ENCODE measurements around the gene SPEF1. TPM values are rescaled to one million over a fixed set of nuclear protein-coding genes. Genes with fewer than 3 reads are reported as not detected.

Gene SPEF1
- total RNA-seq, 2 experiments from 2014 or later: not detected

- DNase-seq: no peak
- TF ChIP-seq, protein P1, sequence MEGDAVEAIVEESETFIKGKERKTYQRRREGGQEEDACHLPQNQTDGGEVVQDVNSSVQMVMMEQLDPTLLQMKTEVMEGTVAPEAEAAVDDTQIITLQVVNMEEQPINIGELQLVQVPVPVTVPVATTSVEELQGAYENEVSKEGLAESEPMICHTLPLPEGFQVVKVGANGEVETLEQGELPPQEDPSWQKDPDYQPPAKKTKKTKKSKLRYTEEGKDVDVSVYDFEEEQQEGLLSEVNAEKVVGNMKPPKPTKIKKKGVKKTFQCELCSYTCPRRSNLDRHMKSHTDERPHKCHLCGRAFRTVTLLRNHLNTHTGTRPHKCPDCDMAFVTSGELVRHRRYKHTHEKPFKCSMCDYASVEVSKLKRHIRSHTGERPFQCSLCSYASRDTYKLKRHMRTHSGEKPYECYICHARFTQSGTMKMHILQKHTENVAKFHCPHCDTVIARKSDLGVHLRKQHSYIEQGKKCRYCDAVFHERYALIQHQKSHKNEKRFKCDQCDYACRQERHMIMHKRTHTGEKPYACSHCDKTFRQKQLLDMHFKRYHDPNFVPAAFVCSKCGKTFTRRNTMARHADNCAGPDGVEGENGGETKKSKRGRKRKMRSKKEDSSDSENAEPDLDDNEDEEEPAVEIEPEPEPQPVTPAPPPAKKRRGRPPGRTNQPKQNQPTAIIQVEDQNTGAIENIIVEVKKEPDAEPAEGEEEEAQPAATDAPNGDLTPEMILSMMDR (IDR thresholded peaks at IDR 0.05): no peak
- no peak overlapping the region for H3K4me3 ChIP-seq (ENCODE audit: low read length)
- no peak overlapping the region for H3K27ac ChIP-seq (ENCODE audit: low read depth in 1 of 2, low read length in 2 of 2)
- POLR2A ChIA-PET: interaction anchor here (1.5 kb wide), 1 partner anchor 31 kb away, joined by 3 read pairs; the partner anchor contains the start of gene CDC25B
- peaks cover 44% of the 10 kb centered on the region for H3K36me3 ChIP-seq (ENCODE audit: insufficient read depth, low read length)
- Mint-ChIP-seq H3K27ac (no peak overlapping the region), H3K9me3 (no peaks in the 10 kb centered on the region), H3K36me3 (ENCODE audit: low read depth) (peaks cover 51% of the 10 kb centered on the region), H3K4me1 (ENCODE audit: low read depth) (peaks cover 6% of the 10 kb centered on the region), H3K27me3 (no peaks in the 10 kb centered on the region), H3K4me3 (no peak overlapping the region)
- intact Hi-C loops (cut with DNase I, micrococcal nuclease): no loop called here
- H3K4me1 ChIP-seq (ENCODE audit: insufficient read depth, low read length): peaks cover 3% of the 10 kb centered on the region
- no peaks in the 10 kb centered on the region for H3K27me3 ChIP-seq (ENCODE audit: control insufficient read depth in 1 of 2, insufficient read depth in 2 of 2, low read length in 2 of 2)
- CTCF ChIA-PET: interaction anchor here (1.3 kb wide), 1 partner anchor 28 kb away, joined by 3 read pairs; no protein-coding TSS in a partner anchor
- no peak for ATAC-seq (ENCODE audit: poor library complexity)
- no peaks in the 10 kb centered on the region for H3K9me3 ChIP-seq (ENCODE audit: control insufficient read depth in 1 of 2, insufficient read depth in 1 of 2, low read length in 2 of 2)
Measured at GRCh38 chr20:3826420-3826819, 45.2 kb upstream of the SPEF1 start.

GRCh38 chr20:3825526-3825925 is 44.3 kb upstream of the SPEF1 start:
- Mint-ChIP-seq H3K36me3 (ENCODE audit: low read depth) (peaks cover 58% of the 10 kb centered on the region), H3K27me3 (no peaks in the 10 kb centered on the region), H3K4me1 (ENCODE audit: low read depth) (peaks cover 13% of the 10 kb centered on the region), H3K4me3 (no peak overlapping the region), H3K9me3 (no peaks in the 10 kb centered on the region), H3K27ac (no peak overlapping the region)
- H3K27ac ChIP-seq (ENCODE audit: low read depth in 1 of 2, low read length in 2 of 2): no peak overlapping the region
- ChIA-PET POLR2A (interaction anchor here (1.5 kb wide), 1 partner anchor 30 kb away, joined by 3 read pairs; the partner anchor contains the start of gene CDC25B), CTCF (no interaction called here)
- intact Hi-C loops (cut with DNase I, micrococcal nuclease): no loop called here
- peaks cover 44% of the 10 kb centered on the region for H3K36me3 ChIP-seq (ENCODE audit: insufficient read depth, low read length)
- no peaks in the 10 kb centered on the region for H3K27me3 ChIP-seq (ENCODE audit: control insufficient read depth in 1 of 2, insufficient read depth in 2 of 2, low read length in 2 of 2)
- DNase-seq (no peak), ATAC-seq (ENCODE audit: poor library complexity) (no peak)
- no peaks in the 10 kb centered on the region for H3K9me3 ChIP-seq (ENCODE audit: control insufficient read depth in 1 of 2, insufficient read depth in 1 of 2, low read length in 2 of 2)
- TF ChIP-seq, protein P1 (IDR thresholded peaks at IDR 0.05): no peak
- H3K4me1 ChIP-seq (ENCODE audit: insufficient read depth, low read length): peaks cover 10% of the 10 kb centered on the region
- H3K4me3 ChIP-seq (ENCODE audit: low read length): no peak overlapping the region

DNA sequence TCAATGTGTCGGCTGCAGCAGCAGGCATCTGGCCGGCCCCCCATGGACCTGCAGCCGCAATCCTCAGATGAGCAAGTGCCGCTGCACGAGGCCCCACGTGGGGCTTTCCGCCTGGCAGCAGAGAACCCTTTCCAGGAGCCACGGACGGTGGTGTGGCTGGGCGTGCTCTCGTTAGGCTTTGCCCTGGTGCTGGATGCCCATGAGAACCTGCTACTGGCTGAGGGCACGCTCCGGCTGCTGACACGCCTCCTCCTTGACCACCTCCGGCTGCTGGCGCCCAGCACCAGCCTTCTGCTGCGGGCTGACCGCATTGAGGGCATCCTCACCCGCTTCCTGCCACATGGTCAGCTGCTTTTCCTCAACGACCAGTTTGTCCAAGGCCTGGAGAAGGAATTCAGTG is 42.6 kb upstream of the SPEF1 start:
- Mint-ChIP-seq H3K4me3 (no peak overlapping the region), H3K27me3 (no peaks in the 10 kb centered on the region), H3K36me3 (ENCODE audit: low read depth) (peaks cover 54% of the 10 kb centered on the region), H3K4me1 (ENCODE audit: low read depth) (peaks cover 23% of the 10 kb centered on the region), H3K9me3 (no peaks in the 10 kb centered on the region), H3K27ac (no peak overlapping the region)
- TF ChIP-seq, protein P1 (IDR thresholded peaks at IDR 0.05): no peak
- H3K4me1 ChIP-seq (ENCODE audit: insufficient read depth, low read length): peaks cover 21% of the 10 kb centered on the region
- H3K27ac ChIP-seq (ENCODE audit: low read depth in 1 of 2, low read length in 2 of 2): no peak overlapping the region
- intact Hi-C loops (cut with DNase I, micrococcal nuclease): loop anchor here (5.0 kb wide), 1 partner anchor 33 kb away; no protein-coding TSS in a partner anchor
- ChIA-PET POLR2A (no interaction called here), CTCF (no interaction called here)
- H3K9me3 ChIP-seq (ENCODE audit: control insufficient read depth in 1 of 2, insufficient read depth in 1 of 2, low read length in 2 of 2): no peaks in the 10 kb centered on the region
- no peaks in the 10 kb centered on the region for H3K27me3 ChIP-seq (ENCODE audit: control insufficient read depth in 1 of 2, insufficient read depth in 2 of 2, low read length in 2 of 2)
- no peak for ATAC-seq (ENCODE audit: poor library complexity)
- no peak overlapping the region for H3K4me3 ChIP-seq (ENCODE audit: low read length)
- H3K36me3 ChIP-seq (ENCODE audit: insufficient read depth, low read length): peaks cover 44% of the 10 kb centered on the region
- DNase-seq: peak in 1 of 14 experiments; percentile 16
